GM19324 (cell line): Measurements from ENCODE around the gene CEACAM8.
"Not testable (repeated sequence)": the region's sequence is repeated elsewhere in the genome, so short reads cannot be mapped to it uniquely, and the experiment has no call there.

Experiments
- ATAC-seq: cut with Tn5 transposase; IDR thresholded peaks from one replicate; pipeline ENCODE4 v1.9.1; 2021; ENCODE audit warnings: mild to moderate bottlenecking, moderate library complexity; ENCODE audit not compliant: unreplicated experiment, low FRiP score

The CEACAM8 gene

GRCh38 chr19:42546831-42547500, 47.8 kb downstream of the CEACAM8 start:
- ATAC-seq = no peak

- ATAC-seq = no peak
Observed at GRCh38 chr19:42544146-42544545, 50.6 kb downstream of the CEACAM8 start.

- ATAC-seq = no peak
Observed at GRCh38 chr19:42542791-42543190, 51.9 kb downstream of the CEACAM8 start.

- ATAC-seq = no peak
Observed at GRCh38 chr19:42540071-42540553, 54.6 kb downstream of the CEACAM8 start.

GRCh38 chr19:42538841-42539709, 55.6 kb downstream of the CEACAM8 start:
- no peak for ATAC-seq

GRCh38 chr19:42535276-42535675, 59.4 kb downstream of the CEACAM8 start:
- not testable (repeated sequence) for ATAC-seq

GRCh38 chr19:42534391-42534790, 60.3 kb downstream of the CEACAM8 start:
- no peak for ATAC-seq

- no peak for ATAC-seq
Observed at GRCh38 chr19:42532891-42533290, 61.8 kb downstream of the CEACAM8 start.

- ATAC-seq = no peak
Observed at GRCh38 chr19:42531313-42531712, 63.4 kb downstream of the CEACAM8 start.
